Measurements from ENCODE around the gene CCDC174.

Gene CCDC174

GRCh38 chr3:14633819-14634424, 17.6 kb upstream of the CCDC174 start:
- CTCF ChIA-PET, result interaction anchor here (1.5 kb wide), 1 partner anchor 8 kb away, joined by 6 read pairs; no protein-coding TSS in a partner anchor
- POLR2A ChIA-PET, result no interaction called here
- DNase-seq (ENCODE audit: extremely low spot score), result peak; percentile 73

GRCh38 chr3:14634763-14635400, 16.7 kb upstream of the CCDC174 start:
- TF ChIP-seq CTBP1 (IDR thresholded peaks at IDR 0.05; ENCODE audit: borderline replicate concordance), result no peak
- TF ChIP-seq L3MBTL2 (conservative IDR thresholded peaks at IDR 0.05), result no peak
- TF ChIP-seq SUZ12 (IDR thresholded peaks at IDR 0.05), result no peak
- ChIA-PET POLR2A (interaction anchor here (1.5 kb wide), 1 partner anchor 17 kb away, joined by 3 read pairs; the partner anchor contains the start of gene CCDC174), CTCF (interaction anchor here (1.5 kb wide), 1 partner anchor 9 kb away, joined by 6 read pairs; no protein-coding TSS in a partner anchor)
- no peak for DNase-seq (ENCODE audit: extremely low spot score)

More at GRCh38 chr3:14633819-14634424, 17.6 kb upstream of the CCDC174 start:
- TF ChIP-seq BHLHE40 (IDR thresholded peaks at IDR 0.05; ENCODE audit: borderline replicate concordance), result no peak
- peak; percentile 80 for TF ChIP-seq PKNOX1 (IDR thresholded peaks at IDR 0.05)

DNA sequence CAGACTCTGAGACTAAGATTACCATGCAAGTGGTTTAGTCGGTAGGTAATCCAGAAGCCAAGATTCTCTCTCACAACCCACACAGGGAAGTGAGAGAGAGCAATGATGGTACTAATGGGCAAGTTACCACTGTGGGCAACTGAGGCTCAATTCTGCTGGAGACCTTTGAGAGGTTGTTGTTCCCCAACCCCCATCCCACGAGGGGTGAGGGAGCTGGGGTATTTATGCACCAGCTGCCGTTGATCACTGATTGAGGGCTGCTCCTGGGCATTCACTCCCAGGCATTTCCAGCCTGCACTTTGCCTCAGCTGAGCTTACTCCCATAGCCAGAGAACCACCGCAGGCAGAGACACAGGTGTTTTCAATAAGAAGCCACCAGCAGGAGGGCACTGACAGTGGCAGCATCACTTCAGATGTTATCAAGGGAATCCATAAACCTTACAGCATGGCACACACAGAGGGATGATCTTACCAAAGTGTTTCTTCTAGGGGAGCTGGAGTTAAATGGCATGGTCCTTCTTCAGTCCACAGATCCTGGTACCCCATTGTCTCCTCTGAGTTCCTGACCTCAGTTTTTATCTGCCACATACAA, 15.0 kb upstream of the CCDC174 start:
- ChIA-PET POLR2A (interaction anchor here (1.0 kb wide), 1 partner anchor 15 kb away, joined by 3 read pairs; the partner anchor contains the start of gene CCDC174), CTCF (interaction anchor here (0.8 kb wide), 1 partner anchor 102 kb away, joined by 3 read pairs; no protein-coding TSS in a partner anchor)
- TF ChIP-seq SUZ12 (IDR thresholded peaks at IDR 0.05), result no peak
- no peak for TF ChIP-seq NFRKB (IDR thresholded peaks at IDR 0.05)
- TF ChIP-seq BHLHE40 (IDR thresholded peaks at IDR 0.05; ENCODE audit: borderline replicate concordance), result no peak
- no peak for TF ChIP-seq HDGF (IDR thresholded peaks at IDR 0.05; ENCODE audit: borderline replicate concordance)
- no peak for TF ChIP-seq CTBP1 (IDR thresholded peaks at IDR 0.05; ENCODE audit: borderline replicate concordance)
- TF ChIP-seq PKNOX1 (IDR thresholded peaks at IDR 0.05), result no peak
- TF ChIP-seq L3MBTL2 (conservative IDR thresholded peaks at IDR 0.05), result no peak
- no peak for TF ChIP-seq SP1 (IDR thresholded peaks at IDR 0.05)
- TF ChIP-seq ELF4 (IDR thresholded peaks at IDR 0.05), result no peak
- TF ChIP-seq ARNT (IDR thresholded peaks at IDR 0.05), result no peak
- DNase-seq (ENCODE audit: extremely low spot score), result no peak

GRCh38 chr3:14640157-14640562, 11.4 kb upstream of the CCDC174 start:
- DNase-seq (ENCODE audit: extremely low spot score), result no peak
- POLR2A ChIA-PET, result no interaction called here
- CTCF ChIA-PET, result no interaction called here
- TF ChIP-seq FOXA1 (IDR thresholded peaks at IDR 0.05), result no peak
- TF ChIP-seq PKNOX1 (IDR thresholded peaks at IDR 0.05), result peak; percentile 42; the same call in 1 of the 2 replicates
- TF ChIP-seq BHLHE40 (IDR thresholded peaks at IDR 0.05; ENCODE audit: borderline replicate concordance), result no peak

DNA sequence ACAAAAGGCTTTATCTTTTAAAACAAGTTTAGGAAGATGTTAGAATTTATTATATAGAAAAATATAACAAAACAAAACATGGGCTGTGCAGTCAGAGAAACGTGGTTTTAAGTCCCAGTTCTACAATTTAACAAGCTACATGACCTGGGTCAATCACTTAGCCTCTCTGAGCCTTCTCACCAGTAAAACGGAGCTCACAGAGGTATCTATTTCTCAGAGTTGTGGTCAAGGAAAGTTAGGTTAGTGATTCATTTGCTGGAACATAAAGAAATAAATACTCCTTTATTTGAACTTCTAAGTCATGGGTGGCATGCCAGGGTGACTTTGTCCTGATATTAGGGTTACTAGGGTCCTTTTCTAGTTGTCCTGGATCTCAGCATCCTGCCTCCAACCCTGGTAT, 10.8 kb upstream of the CCDC174 start:
- TF ChIP-seq BHLHE40 (IDR thresholded peaks at IDR 0.05; ENCODE audit: borderline replicate concordance), result no peak
- no peak for TF ChIP-seq NFRKB (IDR thresholded peaks at IDR 0.05)
- TF ChIP-seq SP1 (IDR thresholded peaks at IDR 0.05), result no peak
- TF ChIP-seq FOXA1 (IDR thresholded peaks at IDR 0.05), result no peak
- TF ChIP-seq ELF4 (IDR thresholded peaks at IDR 0.05), result no peak
- TF ChIP-seq HDGF (IDR thresholded peaks at IDR 0.05; ENCODE audit: borderline replicate concordance), result no peak
- TF ChIP-seq PKNOX1 (IDR thresholded peaks at IDR 0.05), result no peak
- TF ChIP-seq FOXK2 (IDR thresholded peaks at IDR 0.05), result no peak
- TF ChIP-seq TARDBP (IDR thresholded peaks at IDR 0.05), result no peak
- no peak for TF ChIP-seq ARNT (IDR thresholded peaks at IDR 0.05)
- no peak for TF ChIP-seq LEF1 (IDR thresholded peaks at IDR 0.05; ENCODE audit: borderline replicate concordance)
- no peak for TF ChIP-seq FOXM1 (IDR thresholded peaks at IDR 0.05; ENCODE audit: borderline replicate concordance)
- TF ChIP-seq CTBP1 (IDR thresholded peaks at IDR 0.05; ENCODE audit: borderline replicate concordance), result no peak
- no peak for TF ChIP-seq ZNF384 (IDR thresholded peaks at IDR 0.05)
- no peak for TF ChIP-seq L3MBTL2 (conservative IDR thresholded peaks at IDR 0.05)
- no peak for TF ChIP-seq SUZ12 (IDR thresholded peaks at IDR 0.05)
- CTCF ChIA-PET, result no interaction called here
- no peak for DNase-seq (ENCODE audit: extremely low spot score)
- POLR2A ChIA-PET, result no interaction called here

- POLR2A ChIA-PET, result no interaction called here
- no peak for TF ChIP-seq ZNF384 (IDR thresholded peaks at IDR 0.05)
- TF ChIP-seq L3MBTL2 (conservative IDR thresholded peaks at IDR 0.05), result no peak
- TF ChIP-seq FOXM1 (IDR thresholded peaks at IDR 0.05; ENCODE audit: borderline replicate concordance), result no peak
- no peak for TF ChIP-seq BHLHE40 (IDR thresholded peaks at IDR 0.05; ENCODE audit: borderline replicate concordance)
- no peak for TF ChIP-seq TARDBP (IDR thresholded peaks at IDR 0.05)
- TF ChIP-seq SP1 (IDR thresholded peaks at IDR 0.05), result no peak
- TF ChIP-seq FOXK2 (IDR thresholded peaks at IDR 0.05), result no peak
- TF ChIP-seq HDGF (IDR thresholded peaks at IDR 0.05; ENCODE audit: borderline replicate concordance), result no peak
- no peak for TF ChIP-seq SUZ12 (IDR thresholded peaks at IDR 0.05)
- no peak for TF ChIP-seq FOXA1 (IDR thresholded peaks at IDR 0.05)
- TF ChIP-seq LEF1 (IDR thresholded peaks at IDR 0.05; ENCODE audit: borderline replicate concordance), result no peak
- TF ChIP-seq CTBP1 (IDR thresholded peaks at IDR 0.05; ENCODE audit: borderline replicate concordance), result no peak
- DNase-seq (ENCODE audit: extremely low spot score), result no peak
- CTCF ChIA-PET, result no interaction called here
Measured at GRCh38 chr3:14641346-14641745, 10.2 kb upstream of the CCDC174 start.
